ENCODE data around the gene RETN.

DNA sequence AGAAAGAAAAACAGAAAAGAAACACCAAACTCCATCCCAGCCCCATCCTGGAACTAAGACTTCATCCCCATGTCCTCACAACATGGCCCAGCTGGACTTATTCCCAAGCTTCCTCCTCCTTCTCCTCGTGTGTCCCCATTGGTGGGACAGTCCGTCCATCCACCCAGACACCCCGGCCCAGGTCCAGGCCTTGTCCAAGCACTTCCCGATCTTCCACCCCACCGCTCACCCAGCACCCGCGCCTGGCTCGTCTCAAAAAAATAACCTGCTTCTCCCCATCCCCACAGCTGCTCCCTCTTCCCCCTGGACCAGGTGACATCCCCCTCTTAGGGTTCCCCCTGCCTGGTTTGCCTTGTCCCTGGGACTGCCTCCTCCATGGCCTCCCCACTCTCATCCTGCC lies 34.5 kb downstream of the RETN start:
- TF ChIP-seq EZH2phosphoT487 (IDR thresholded peaks at IDR 0.05; ENCODE audit: borderline replicate concordance) (no peak), CTCF (conservative IDR thresholded peaks at IDR 0.05; ENCODE audit: low read length) (no peak)

Data from Loucy (cell line).